OCI-LY3 (cell line): ENCODE measurements around the gene ATP13A2.

Experiments
- H2AFZ ChIP-seq: fragments of 200-600, 300-600 bp; shearing (Covaris generic); 2 replicates; pipeline ENCODE4 v1.6.0; 2014; ENCODE audit warnings: antibody characterized with exemption, low read depth, low read length
- H3K27ac ChIP-seq: fragments of 200-600, 300-600 bp; sonication (generic); 2 replicates; pipeline ENCODE4 v1.5.1; 2014; ENCODE audit warnings: mild to moderate bottlenecking, low read length, moderate library complexity, mixed read lengths
- H3K27me3 ChIP-seq: fragments of 200-600, 300-600 bp; sonication (generic); 2 replicates; pipeline ENCODE4 v1.6.1; 2014; ENCODE audit warnings: low read depth, low read length, mixed read lengths
- H3K36me3 ChIP-seq: fragments of 200-600, 300-600 bp; sonication (generic); replicated peaks from 2 replicates; pipeline ENCODE3; 2014; ENCODE audit warnings: low read depth, low read length, mixed read lengths
- H3K4me1 ChIP-seq: fragments of 300-600, 200-600 bp; sonication (generic); 2 replicates; pipeline ENCODE4 v1.6.1; 2014; ENCODE audit warnings: low read length, mixed read lengths
- H3K4me2 ChIP-seq: fragments of 200-600, 300-600 bp; sonication (generic); 2 replicates; pipeline ENCODE4 v1.6.1; 2014; ENCODE audit warnings: low read length, mixed read lengths
- H3K4me3 ChIP-seq: fragments of 300-600, 200-600 bp; sonication (generic); 2 replicates; pipeline ENCODE4 v1.5.1; 2014; ENCODE audit warnings: antibody characterized with exemption, mild to moderate bottlenecking, low read length, moderate library complexity
- H3K79me2 ChIP-seq: fragments of 300-600, 200-600 bp; shearing (Covaris generic); 2 replicates; pipeline ENCODE4 v1.6.1; 2014; ENCODE audit warnings: mild to moderate bottlenecking, low read length, mixed read lengths
- H3K9ac ChIP-seq: fragments of 300-600, 200-600 bp; shearing (Covaris generic); 2 replicates; pipeline ENCODE4 v1.6.0; 2014; ENCODE audit warnings: mild to moderate bottlenecking, low read length, moderate library complexity
- H3K9me3 ChIP-seq: fragments of 200-600, 300-600 bp; shearing (Covaris generic); 2 replicates; pipeline ENCODE4 v1.6.1; 2014; ENCODE audit warnings: low read length, mixed read lengths; ENCODE audit not compliant: insufficient read depth
- H4K20me1 ChIP-seq: fragments of 200-600, 300-600 bp; sonication (generic); 2 replicates; pipeline ENCODE4 v1.6.1; 2016; ENCODE audit warnings: low read length, mixed read lengths; ENCODE audit not compliant: insufficient read depth
- EZH2phosphoT487 ChIP-seq: fragments of 200-600 bp; shearing (Covaris generic); IDR thresholded peaks from 2 replicates; pipeline ENCODE4 v1.6.1; 2018; ENCODE audit warnings: antibody characterized with exemption, mixed run types, low read depth
- TF ChIP-seq, protein P1 (sequence below): fragments of 200-600, 300-600 bp; sonication (generic); IDR thresholded peaks from 2 replicates; pipeline ENCODE4 v1.5.1; 2014; ENCODE audit warnings: antibody characterized with exemption, low read length, low read depth

ATP13A2 gene

DNA sequence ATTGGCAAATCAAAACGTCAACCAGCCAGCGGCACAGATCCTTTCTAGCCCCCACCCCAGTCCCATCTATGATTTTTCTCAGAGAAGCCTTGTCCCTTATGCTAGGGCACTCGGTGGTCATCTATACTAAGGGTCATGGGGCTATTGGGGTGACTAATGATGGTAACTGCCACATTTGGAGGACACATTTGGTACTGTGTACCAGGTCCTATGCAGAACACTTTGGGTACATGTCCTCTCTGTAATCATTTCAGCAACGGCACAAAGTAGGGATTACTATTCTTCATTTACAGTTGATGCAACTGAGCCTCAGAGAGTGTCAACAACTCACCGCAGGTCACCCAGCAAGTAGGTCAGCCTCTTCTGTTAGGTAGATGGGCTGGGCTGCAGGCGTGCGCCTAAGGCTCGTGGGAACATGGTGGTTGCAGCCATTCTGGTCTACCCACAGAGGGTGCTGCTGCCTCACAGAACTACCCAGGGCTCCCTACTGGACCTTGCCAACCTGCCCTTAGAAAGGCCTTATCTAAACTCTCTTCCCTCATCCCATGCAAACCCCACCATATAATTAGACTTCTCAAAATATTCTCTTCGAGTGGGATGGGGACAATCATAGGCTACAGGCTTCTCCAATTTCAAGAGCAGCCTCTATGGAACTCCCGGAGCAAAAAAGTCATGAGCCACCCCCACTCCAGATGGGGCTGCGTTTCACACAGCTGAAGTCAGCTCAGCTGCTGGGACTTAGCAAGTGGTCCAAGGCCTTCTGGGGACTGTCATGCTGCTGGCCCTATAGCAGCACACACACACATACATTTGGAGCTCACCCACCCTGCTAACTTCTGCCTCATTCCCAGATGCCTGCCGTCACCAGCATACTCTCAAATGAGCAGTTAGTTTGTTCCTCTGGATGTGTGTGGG is 47.9 kb upstream of the ATP13A2 start:
- Histone ChIP-seq H3K9me3 (no peaks in the 10 kb centered on the region), H2AFZ (no peak overlapping the region), H3K79me2 (no peaks in the 10 kb centered on the region), H3K4me1 (peaks cover 6% of the 10 kb centered on the region; the same call in 1 of the 2 replicates), H3K27me3 (no peaks in the 10 kb centered on the region), H3K36me3 (no peaks in the 10 kb centered on the region), H3K9ac (no peak overlapping the region), H3K4me3 (no peak overlapping the region), H3K4me2 (no peak overlapping the region), H4K20me1 (no peaks in the 10 kb centered on the region), H3K27ac (no peak overlapping the region)
- TF ChIP-seq EZH2phosphoT487, result no peak
- TF ChIP-seq, protein P1, sequence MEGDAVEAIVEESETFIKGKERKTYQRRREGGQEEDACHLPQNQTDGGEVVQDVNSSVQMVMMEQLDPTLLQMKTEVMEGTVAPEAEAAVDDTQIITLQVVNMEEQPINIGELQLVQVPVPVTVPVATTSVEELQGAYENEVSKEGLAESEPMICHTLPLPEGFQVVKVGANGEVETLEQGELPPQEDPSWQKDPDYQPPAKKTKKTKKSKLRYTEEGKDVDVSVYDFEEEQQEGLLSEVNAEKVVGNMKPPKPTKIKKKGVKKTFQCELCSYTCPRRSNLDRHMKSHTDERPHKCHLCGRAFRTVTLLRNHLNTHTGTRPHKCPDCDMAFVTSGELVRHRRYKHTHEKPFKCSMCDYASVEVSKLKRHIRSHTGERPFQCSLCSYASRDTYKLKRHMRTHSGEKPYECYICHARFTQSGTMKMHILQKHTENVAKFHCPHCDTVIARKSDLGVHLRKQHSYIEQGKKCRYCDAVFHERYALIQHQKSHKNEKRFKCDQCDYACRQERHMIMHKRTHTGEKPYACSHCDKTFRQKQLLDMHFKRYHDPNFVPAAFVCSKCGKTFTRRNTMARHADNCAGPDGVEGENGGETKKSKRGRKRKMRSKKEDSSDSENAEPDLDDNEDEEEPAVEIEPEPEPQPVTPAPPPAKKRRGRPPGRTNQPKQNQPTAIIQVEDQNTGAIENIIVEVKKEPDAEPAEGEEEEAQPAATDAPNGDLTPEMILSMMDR, result peak; percentile 65

DNA sequence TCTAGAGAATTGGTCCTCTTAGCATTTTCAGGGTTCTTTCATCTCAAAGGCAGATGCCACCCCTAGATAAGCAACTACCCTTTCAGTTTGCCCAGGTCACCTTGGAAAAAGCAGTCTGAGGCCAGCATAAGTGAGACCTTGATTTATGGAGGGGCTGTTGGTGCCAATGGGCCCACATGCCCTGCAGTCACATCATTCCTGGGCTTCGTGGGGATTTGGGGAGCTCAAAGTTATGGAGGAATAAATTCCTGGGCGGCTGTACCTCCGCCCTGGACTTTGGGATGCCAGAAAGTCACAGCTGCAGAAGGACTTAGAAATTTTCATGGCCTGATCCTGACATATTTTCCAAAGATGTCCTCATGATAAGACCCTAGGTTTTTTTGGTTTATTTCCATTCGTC is 44.8 kb upstream of the ATP13A2 start:
- H3K27me3 ChIP-seq, result no peaks in the 10 kb centered on the region
- TF ChIP-seq, protein P1, result no peak
- no peak for TF ChIP-seq EZH2phosphoT487
- H3K4me2 ChIP-seq, result no peak overlapping the region

DNA sequence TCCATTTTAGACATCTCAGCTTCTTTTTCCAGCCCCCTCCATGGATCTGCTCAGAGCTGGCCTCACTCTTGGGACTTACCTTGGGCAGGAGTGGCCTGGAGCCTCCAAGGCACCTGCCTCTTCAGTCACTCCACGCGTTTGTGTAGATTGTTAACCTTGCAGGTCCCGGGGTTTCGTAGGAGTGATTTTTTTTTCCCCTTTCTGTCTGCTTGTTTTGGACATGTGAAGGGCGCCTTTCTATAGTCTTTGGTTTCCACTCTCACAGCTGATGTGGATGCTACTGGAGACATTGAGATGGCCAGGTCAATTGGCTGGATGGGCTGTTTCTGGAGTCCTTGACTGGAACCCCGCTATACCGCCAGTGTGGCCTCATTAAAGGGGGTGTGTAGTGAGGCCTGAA is 44.1 kb upstream of the ATP13A2 start:
- Histone ChIP-seq H3K9ac (no peak overlapping the region), H3K9me3 (no peaks in the 10 kb centered on the region), H3K4me3 (no peak overlapping the region), H3K79me2 (peaks cover 26% of the 10 kb centered on the region), H3K36me3 (no peaks in the 10 kb centered on the region), H3K27me3 (no peaks in the 10 kb centered on the region), H3K4me1 (peaks cover 10% of the 10 kb centered on the region), H3K4me2 (no peak overlapping the region), H4K20me1 (no peaks in the 10 kb centered on the region), H3K27ac (no peak overlapping the region), H2AFZ (no peak overlapping the region)
- TF ChIP-seq EZH2phosphoT487, result no peak
- TF ChIP-seq, protein P1, result no peak

More for the DNA sequence above, 44.8 kb upstream of the ATP13A2 start:
- Histone ChIP-seq H3K36me3 (no peaks in the 10 kb centered on the region), H3K27ac (no peak overlapping the region), H3K4me1 (peaks cover 10% of the 10 kb centered on the region), H3K9me3 (no peaks in the 10 kb centered on the region), H3K79me2 (peaks cover 19% of the 10 kb centered on the region), H2AFZ (no peak overlapping the region), H3K9ac (no peak overlapping the region), H3K4me3 (no peak overlapping the region), H4K20me1 (no peaks in the 10 kb centered on the region)

DNA sequence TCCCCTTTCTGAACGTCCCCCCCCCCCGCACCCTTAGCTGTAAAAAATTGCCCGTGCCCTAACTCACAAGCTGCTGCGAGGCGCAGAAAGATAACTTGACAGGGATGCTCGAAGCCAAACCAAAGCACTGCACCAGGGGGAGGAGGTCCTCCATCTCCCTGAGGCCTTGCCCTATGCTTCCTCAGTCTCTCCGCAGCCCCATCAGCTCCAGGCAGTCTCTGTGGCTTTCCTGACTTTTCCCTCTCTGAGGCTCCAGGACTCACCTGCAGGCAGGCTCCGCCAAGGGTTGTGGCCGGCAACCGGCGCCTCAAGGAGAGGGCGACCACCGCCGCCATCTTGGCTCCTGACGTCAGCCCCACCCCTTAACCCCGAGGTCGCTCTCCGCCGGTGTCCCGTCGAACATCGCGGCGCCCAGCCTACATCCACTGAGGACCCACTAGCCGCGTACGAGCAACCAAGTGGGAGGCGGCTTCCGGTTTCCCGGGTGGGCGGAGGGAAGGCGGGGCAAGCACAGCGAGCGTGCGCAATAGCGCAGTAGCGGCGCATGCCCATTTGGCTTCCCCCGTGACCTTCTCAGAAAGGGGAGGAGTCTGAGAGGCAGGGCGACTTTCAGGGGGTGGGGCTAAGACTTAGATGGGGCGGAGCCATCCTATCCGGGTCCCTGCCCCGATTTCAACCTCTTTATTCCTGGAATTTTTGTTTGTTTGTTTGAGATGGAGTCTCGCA is 42.1 kb upstream of the ATP13A2 start, which contains the start of gene SDHB:
Gene SDHB (minus strand): TSS at position 348 of the 726 bp plus-strand sequence. CDS start 13 bp downstream, at position 335.
- Histone ChIP-seq H3K4me1 (peaks cover 10% of the 10 kb centered on the region), H3K9ac (peak within 1 kb of the TSS; percentile 70), H2AFZ (peak within 1 kb of the TSS; percentile 58; the same call in 1 of the 2 replicates), H3K4me3 (peak within 1 kb of the TSS; percentile 99), H3K79me2 (peaks cover 30% of the 10 kb centered on the region), H3K9me3 (no peaks in the 10 kb centered on the region), H3K27me3 (no peaks in the 10 kb centered on the region), H4K20me1 (no peaks in the 10 kb centered on the region), H3K27ac (peak within 1 kb of the TSS; percentile 14), H3K36me3 (no peaks in the 10 kb centered on the region), H3K4me2 (peak within 1 kb of the TSS; percentile 93)
- TF ChIP-seq, protein P1, result no peak
- no peak for TF ChIP-seq EZH2phosphoT487
